ENCODE data around the gene ARHGEF26. TPM values are rescaled to one million over a fixed set of nuclear protein-coding genes. Genes with fewer than 3 reads are reported as not detected.

ARHGEF26 gene
- total RNA-seq, 2 experiments from 2014 or later = 0.08 TPM; not detected in 1

GRCh38 chr3:154121701-154122551, 736 bp downstream of the ARHGEF26 start:
- TF ChIP-seq CTCF (IDR thresholded peaks at IDR 0.05) = no peak
- Histone ChIP-seq H3K27ac (ENCODE audit: low read depth in 1 of 2, low read length in 2 of 2) (no peak overlapping the region), H3K36me3 (ENCODE audit: insufficient read depth, low read length) (no peaks in the 10 kb centered on the region), H3K4me1 (ENCODE audit: insufficient read depth, low read length) (peaks cover 25% of the 10 kb centered on the region), H3K9me3 (ENCODE audit: control insufficient read depth in 1 of 2, insufficient read depth in 1 of 2, low read length in 2 of 2) (peaks cover 0 to 13% of the 10 kb centered on the region in 2 experiments), H3K4me3 (ENCODE audit: low read length) (peak overlapping the region; percentile 55), H3K27me3 (ENCODE audit: control insufficient read depth in 1 of 2, insufficient read depth in 2 of 2, low read length in 2 of 2) (peaks cover 31 to 35% of the 10 kb centered on the region in 2 experiments)
- ATAC-seq (ENCODE audit: poor library complexity) (peak; percentile 35), DNase-seq (peak in 7 of 14 experiments; percentile 6 to 37 (median 13))
- peaks cover 82% of the 10 kb centered on the region for H3K27me3 Mint-ChIP-seq
- H3K9me3 Mint-ChIP-seq = no peaks in the 10 kb centered on the region
- H3K4me1 Mint-ChIP-seq (ENCODE audit: low read depth) = peaks cover 18% of the 10 kb centered on the region
- peak overlapping the region; percentile 85 for H3K4me3 Mint-ChIP-seq
- intact Hi-C loops (cut with DNase I, micrococcal nuclease) = no loop called here
- H3K27ac Mint-ChIP-seq = no peak overlapping the region
- H3K36me3 Mint-ChIP-seq (ENCODE audit: low read depth) = no peaks in the 10 kb centered on the region
- ChIA-PET CTCF (no interaction called here), POLR2A (no interaction called here)

GRCh38 chr3:154122552-154122911, 1.3 kb downstream of the ARHGEF26 start:
- H3K36me3 Mint-ChIP-seq (ENCODE audit: low read depth) = no peaks in the 10 kb centered on the region
- H3K4me1 Mint-ChIP-seq (ENCODE audit: low read depth) = peaks cover 18% of the 10 kb centered on the region
- H3K4me3 Mint-ChIP-seq = peak overlapping the region; percentile 81
- Histone ChIP-seq H3K4me1 (ENCODE audit: insufficient read depth, low read length) (peaks cover 25% of the 10 kb centered on the region), H3K27ac (ENCODE audit: low read depth in 1 of 2, low read length in 2 of 2) (no peak overlapping the region), H3K4me3 (ENCODE audit: low read length) (no peak overlapping the region), H3K27me3 (ENCODE audit: control insufficient read depth in 1 of 2, insufficient read depth in 2 of 2, low read length in 2 of 2) (peaks cover 31 to 35% of the 10 kb centered on the region in 2 experiments), H3K9me3 (ENCODE audit: control insufficient read depth in 1 of 2, insufficient read depth in 1 of 2, low read length in 2 of 2) (peaks cover 0 to 13% of the 10 kb centered on the region in 2 experiments), H3K36me3 (ENCODE audit: insufficient read depth, low read length) (no peaks in the 10 kb centered on the region)
- POLR2A ChIA-PET = no interaction called here
- no peak for ATAC-seq (ENCODE audit: poor library complexity)
- no peak for TF ChIP-seq CTCF (IDR thresholded peaks at IDR 0.05)
- no peak overlapping the region for H3K27ac Mint-ChIP-seq
- H3K27me3 Mint-ChIP-seq = peaks cover 76% of the 10 kb centered on the region
- intact Hi-C loops (cut with DNase I, micrococcal nuclease) = no loop called here
- no peaks in the 10 kb centered on the region for H3K9me3 Mint-ChIP-seq
- no peak for DNase-seq
- CTCF ChIA-PET = no interaction called here

GRCh38 chr3:154122912-154123559, 1.8 kb downstream of the ARHGEF26 start:
- intact Hi-C loops (cut with DNase I, micrococcal nuclease) = no loop called here
- Mint-ChIP-seq H3K36me3 (ENCODE audit: low read depth) (no peaks in the 10 kb centered on the region), H3K4me1 (ENCODE audit: low read depth) (peaks cover 18% of the 10 kb centered on the region), H3K4me3 (peak overlapping the region; percentile 81), H3K27me3 (peaks cover 71% of the 10 kb centered on the region), H3K27ac (no peak overlapping the region), H3K9me3 (no peaks in the 10 kb centered on the region)
- Histone ChIP-seq H3K9me3 (ENCODE audit: control insufficient read depth in 1 of 2, insufficient read depth in 1 of 2, low read length in 2 of 2) (peaks cover 0 to 13% of the 10 kb centered on the region in 2 experiments), H3K27ac (ENCODE audit: low read depth in 1 of 2, low read length in 2 of 2) (no peak overlapping the region), H3K27me3 (ENCODE audit: control insufficient read depth in 1 of 2, insufficient read depth in 2 of 2, low read length in 2 of 2) (peaks cover 31 to 35% of the 10 kb centered on the region in 2 experiments), H3K4me3 (ENCODE audit: low read length) (no peak overlapping the region), H3K4me1 (ENCODE audit: insufficient read depth, low read length) (peaks cover 25% of the 10 kb centered on the region), H3K36me3 (ENCODE audit: insufficient read depth, low read length) (no peaks in the 10 kb centered on the region)
- POLR2A ChIA-PET = interaction anchor here (1.4 kb wide), 1 partner anchor 962 kb away, joined by 4 read pairs; no protein-coding TSS in a partner anchor
- CTCF ChIA-PET = no interaction called here
- no peak for TF ChIP-seq CTCF (IDR thresholded peaks at IDR 0.05)
- ATAC-seq (ENCODE audit: poor library complexity) (no peak), DNase-seq (no peak)

All from CD4-positive, alpha-beta T cell (primary cell).